LHCN-M2 (cell line): ENCODE data around the gene CPN2. TPM values are rescaled to one million over a fixed set of nuclear protein-coding genes. Genes with fewer than 3 reads are reported as not detected.

ENCODE experiments used
- DNase-seq: peaks from one replicate; pipeline ENCODE4 v3.0.0-alpha.2; 2012; ENCODE audit warnings: low read depth
- total RNA-seq: library from RNA; depleted of rRNA; stranded (reverse); fragments of >200 nt; gene quantifications from 2 replicates; pipeline ENCODE4 v1.2.3, GENCODE V29; 2014; rRNA removed

Gene CPN2
- total RNA-seq, 1 experiment from 2014 or later = not detected

- peak; percentile 82 for DNase-seq
These were observed 54.5 kb downstream of the CPN2 start for GRCh38 chr3:194296454-194297263.

- DNase-seq = no peak
These were observed 56.3 kb downstream of the CPN2 start for GRCh38 chr3:194294895-194295214.

- DNase-seq = no peak
These were observed 56.8 kb downstream of the CPN2 start for GRCh38 chr3:194294199-194294894.

GRCh38 chr3:194293546-194294198 is 57.5 kb downstream of the CPN2 start:
- DNase-seq = no peak

GRCh38 chr3:194292331-194292730 is 58.8 kb downstream of the CPN2 start:
- DNase-seq = no peak

Other genes starting within 250 kb of the CPN2 start
- 0.52 and 1.2 TPM in 2 replicates for gene HES1, start 215.2 kb downstream of the CPN2 start, total RNA-seq
- gene LRRC15, start 18.4 kb upstream of the CPN2 start, total RNA-seq = 0.06 TPM in 2 replicates
- gene GP5, start 47.9 kb upstream of the CPN2 start, total RNA-seq = 0.06 TPM in 2 replicates
- 169 and 175 TPM in 2 replicates for gene ATP13A3, start 135.7 kb upstream of the CPN2 start, total RNA-seq